LNCAP (cell line): ENCODE measurements around the gene ADAMTS15.

Experiments
- CTCF ChIP-seq: fragments of 450-650 bp; IDR thresholded peaks from 2 replicates; pipeline ENCODE4 v1.5.1; 2017; ENCODE audit warnings: mild to moderate bottlenecking

Gene ADAMTS15

GRCh38 chr11:130483124-130483523 lies 34.7 kb downstream of the ADAMTS15 start:
- TF ChIP-seq CTCF, result no peak

GRCh38 chr11:130485983-130486382 lies 37.5 kb downstream of the ADAMTS15 start:
- TF ChIP-seq CTCF, result no peak

- TF ChIP-seq CTCF, result no peak
Measured at GRCh38 chr11:130486391-130486836, 38.0 kb downstream of the ADAMTS15 start.

- no peak for TF ChIP-seq CTCF
Measured at GRCh38 chr11:130486987-130487923, 38.8 kb downstream of the ADAMTS15 start.

- TF ChIP-seq CTCF, result no peak
Measured at GRCh38 chr11:130487924-130488815, 39.7 kb downstream of the ADAMTS15 start.

GRCh38 chr11:130488848-130489584 lies 40.6 kb downstream of the ADAMTS15 start:
- no peak for TF ChIP-seq CTCF

GRCh38 chr11:130489716-130490115 lies 41.3 kb downstream of the ADAMTS15 start:
- no peak for TF ChIP-seq CTCF
